ENCODE results near the gene FANCE.
A peak's percentile ranks its signal among the peaks of the same experiment; 100 is the strongest.
"Not testable (repeated sequence)": the region's sequence is repeated elsewhere in the genome, so short reads cannot be mapped to it uniquely, and the experiment has no call there.

The FANCE gene

GRCh38 chr6:35508542-35508941 lies 56.4 kb downstream of the FANCE start:
- Histone ChIP-seq H3K9me3 (ENCODE audit: control insufficient read depth, insufficient read depth, low read length) (no peaks in the 10 kb centered on the region), H3K9ac (ENCODE audit: low read depth, low read length) (no peak overlapping the region), H3K27me3 (ENCODE audit: control insufficient read depth, insufficient read depth, low read length) (peaks cover 6% of the 10 kb centered on the region), H3K36me3 (ENCODE audit: control insufficient read depth, insufficient read depth, low read length) (no peaks in the 10 kb centered on the region), H3K4me3 (ENCODE audit: low read depth, low read length) (no peak overlapping the region), H3K4me1 (ENCODE audit: control insufficient read depth, insufficient read depth, low read length) (peaks cover 19% of the 10 kb centered on the region)

- H3K27me3 ChIP-seq (ENCODE audit: control insufficient read depth, insufficient read depth, low read length), result peaks cover 6% of the 10 kb centered on the region
- H3K4me1 ChIP-seq (ENCODE audit: control insufficient read depth, insufficient read depth, low read length), result peaks cover 19% of the 10 kb centered on the region
- H3K9me3 ChIP-seq (ENCODE audit: control insufficient read depth, insufficient read depth, low read length), result no peaks in the 10 kb centered on the region
- no peaks in the 10 kb centered on the region for H3K36me3 ChIP-seq (ENCODE audit: control insufficient read depth, insufficient read depth, low read length)
- peak overlapping the region; percentile 46 for H3K4me3 ChIP-seq (ENCODE audit: low read depth, low read length)
- no peak overlapping the region for H3K9ac ChIP-seq (ENCODE audit: low read depth, low read length)
Observed at GRCh38 chr6:35510916-35511561, 58.9 kb downstream of the FANCE start.

- no peaks in the 10 kb centered on the region for H3K9me3 ChIP-seq (ENCODE audit: control insufficient read depth, insufficient read depth, low read length)
- no peaks in the 10 kb centered on the region for H3K36me3 ChIP-seq (ENCODE audit: control insufficient read depth, insufficient read depth, low read length)
- peaks cover 19% of the 10 kb centered on the region for H3K4me1 ChIP-seq (ENCODE audit: control insufficient read depth, insufficient read depth, low read length)
- peak overlapping the region; percentile 79 for H3K9ac ChIP-seq (ENCODE audit: low read depth, low read length)
- H3K4me3 ChIP-seq (ENCODE audit: low read depth, low read length), result peak overlapping the region; percentile 46
- peaks cover 4% of the 10 kb centered on the region for H3K27me3 ChIP-seq (ENCODE audit: control insufficient read depth, insufficient read depth, low read length)
Observed at GRCh38 chr6:35511562-35511941, 59.4 kb downstream of the FANCE start.

GRCh38 chr6:35512006-35512405 lies 59.9 kb downstream of the FANCE start:
- no peaks in the 10 kb centered on the region for H3K9me3 ChIP-seq (ENCODE audit: control insufficient read depth, insufficient read depth, low read length)
- no peak overlapping the region for H3K9ac ChIP-seq (ENCODE audit: low read depth, low read length)
- H3K4me1 ChIP-seq (ENCODE audit: control insufficient read depth, insufficient read depth, low read length), result peaks cover 17% of the 10 kb centered on the region
- H3K27me3 ChIP-seq (ENCODE audit: control insufficient read depth, insufficient read depth, low read length), result peaks cover 4% of the 10 kb centered on the region
- H3K4me3 ChIP-seq (ENCODE audit: low read depth, low read length), result peak overlapping the region; percentile 45
- no peaks in the 10 kb centered on the region for H3K36me3 ChIP-seq (ENCODE audit: control insufficient read depth, insufficient read depth, low read length)

GRCh38 chr6:35512740-35513139 lies 60.6 kb downstream of the FANCE start, which contains the start of gene TULP1:
Gene TULP1, minus strand, starts transcription at chr6:35512896. Its CDS starts 38 bp downstream, at chr6:35512858.
- Histone ChIP-seq H3K4me3 (ENCODE audit: low read depth, low read length) (peak within 1 kb of the TSS; percentile 46), H3K9me3 (ENCODE audit: control insufficient read depth, insufficient read depth, low read length) (no peaks in the 10 kb centered on the region), H3K4me1 (ENCODE audit: control insufficient read depth, insufficient read depth, low read length) (peaks cover 11% of the 10 kb centered on the region), H3K9ac (ENCODE audit: low read depth, low read length) (peak within 1 kb of the TSS; percentile 79), H3K36me3 (ENCODE audit: control insufficient read depth, insufficient read depth, low read length) (no peaks in the 10 kb centered on the region), H3K27me3 (ENCODE audit: control insufficient read depth, insufficient read depth, low read length) (peaks cover 4% of the 10 kb centered on the region)

- Histone ChIP-seq H3K27me3 (ENCODE audit: control insufficient read depth, insufficient read depth, low read length) (peaks cover 4% of the 10 kb centered on the region), H3K4me3 (ENCODE audit: low read depth, low read length) (no peak overlapping the region), H3K9me3 (ENCODE audit: control insufficient read depth, insufficient read depth, low read length) (no peaks in the 10 kb centered on the region), H3K36me3 (ENCODE audit: control insufficient read depth, insufficient read depth, low read length) (no peaks in the 10 kb centered on the region), H3K4me1 (ENCODE audit: control insufficient read depth, insufficient read depth, low read length) (peaks cover 10% of the 10 kb centered on the region), H3K9ac (ENCODE audit: low read depth, low read length) (no peak overlapping the region)
Observed at GRCh38 chr6:35514587-35514986, 62.4 kb downstream of the FANCE start.

- not testable (repeated sequence) for H3K4me3 ChIP-seq (ENCODE audit: low read depth, low read length); H3K27me3 ChIP-seq (ENCODE audit: control insufficient read depth, insufficient read depth, low read length)
Observed at GRCh38 chr6:35515939-35516338, 63.8 kb downstream of the FANCE start.

More at GRCh38 chr6:35515939-35516338, 63.8 kb downstream of the FANCE start:
- H3K9me3 ChIP-seq (ENCODE audit: control insufficient read depth, insufficient read depth, low read length); H3K36me3 ChIP-seq (ENCODE audit: control insufficient read depth, insufficient read depth, low read length); H3K9ac ChIP-seq (ENCODE audit: low read depth, low read length): not testable (repeated sequence)
- peaks cover 11% of the 10 kb centered on the region for H3K4me1 ChIP-seq (ENCODE audit: control insufficient read depth, insufficient read depth, low read length)
